Stimulated activated CD8-positive, alpha-beta memory T cell treated with anti-CD3 and anti-CD28 coated beads, Interleukin-12 subunit alpha, Interleukin-12 subunit beta, amount 100 ng/mL, for 24 hours (primary cell): ENCODE measurements around the gene WDTC1.

ENCODE experiments used
- DNase-seq: peaks from one replicate; pipeline ENCODE4 v3.0.0-alpha.2; 2020; ENCODE audit errors: extremely low read depth

Gene WDTC1

DNA sequence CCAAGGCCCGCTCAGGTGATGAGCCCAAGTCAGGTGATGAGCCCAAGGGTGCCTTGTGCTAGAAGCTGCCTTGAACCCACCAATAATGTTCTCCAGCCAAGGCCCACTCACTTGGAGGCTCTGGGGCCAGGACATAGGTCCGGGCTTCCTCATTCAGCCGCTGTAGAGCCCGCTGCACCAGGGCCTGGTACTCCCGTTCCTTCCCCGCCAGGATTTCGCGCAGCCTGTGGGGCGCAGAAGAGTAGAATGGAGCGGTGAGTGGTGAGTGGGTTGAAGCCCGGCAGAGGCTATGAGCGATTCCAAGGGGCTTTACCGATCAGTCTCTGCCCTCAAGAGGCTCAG is 121.8 kb downstream of the WDTC1 start:
- no peak for DNase-seq

DNA sequence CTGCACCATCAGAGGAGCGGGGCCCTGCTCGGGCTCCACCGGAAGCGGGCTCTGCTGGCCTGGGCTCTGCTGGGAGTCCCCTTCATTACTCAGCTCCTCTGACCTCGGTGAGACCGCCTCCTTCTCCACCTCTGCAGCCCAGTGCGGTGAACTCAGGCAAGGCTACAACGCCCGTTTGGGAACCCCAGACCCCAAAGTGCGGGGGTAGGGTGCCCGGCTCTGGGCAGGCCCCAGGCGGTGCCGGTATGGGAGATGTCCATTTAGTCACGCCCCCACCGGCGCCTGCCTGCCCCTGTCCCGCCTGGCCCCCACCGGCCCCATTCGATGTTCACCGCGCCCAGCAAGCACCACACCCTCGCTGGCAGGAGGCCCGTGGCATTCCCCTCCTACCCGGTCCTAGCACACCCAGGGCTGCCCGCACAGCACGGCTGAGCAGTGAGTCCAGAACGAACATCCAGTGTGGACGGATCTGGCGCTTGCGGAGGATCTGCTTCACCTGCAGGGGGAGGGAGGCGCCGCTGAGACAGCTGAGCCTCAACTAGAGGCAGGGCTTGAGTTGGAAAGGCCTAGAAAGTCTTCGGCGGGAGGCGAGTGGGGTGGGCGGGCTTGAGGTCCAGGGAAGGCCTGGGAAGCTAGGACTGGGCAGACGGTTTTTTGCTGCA is 122.3 kb downstream of the WDTC1 start:
- DNase-seq = no peak

DNA sequence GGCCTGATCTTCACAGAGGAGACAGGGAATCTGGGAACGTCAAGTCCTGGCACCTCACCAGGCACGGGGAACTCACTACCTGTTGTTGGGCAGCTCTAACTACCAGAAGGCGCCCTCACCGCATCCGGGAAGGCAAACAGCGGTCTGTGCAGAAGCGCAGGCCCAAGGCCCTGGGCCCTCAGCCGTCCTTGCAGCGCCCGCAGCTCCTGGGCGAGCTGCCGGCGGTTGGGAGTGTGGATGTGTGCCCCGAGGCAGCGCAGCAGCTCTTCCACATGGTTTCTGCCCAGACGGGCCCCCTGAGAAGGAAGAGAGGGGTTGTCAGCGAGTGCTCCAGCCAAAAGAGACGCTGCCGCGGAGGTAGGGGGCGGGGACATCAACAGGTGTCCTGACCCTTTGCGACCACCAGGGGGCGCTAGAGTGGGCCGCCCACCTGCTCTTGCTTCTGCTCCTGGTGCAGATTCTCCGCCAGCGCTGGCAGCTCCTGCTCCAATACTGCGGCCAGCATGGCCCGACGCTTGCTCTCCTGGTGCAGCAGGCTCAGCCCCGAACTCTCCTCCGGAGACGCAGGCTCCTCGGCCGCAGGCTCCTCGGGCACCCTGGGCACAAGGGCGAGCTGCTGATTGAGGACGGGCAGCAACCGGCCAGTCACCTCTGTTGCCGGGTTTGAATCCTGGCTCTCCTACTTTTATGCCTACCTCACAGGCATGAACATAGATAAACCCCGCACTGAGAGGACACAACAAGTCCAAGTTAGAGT is 123.0 kb downstream of the WDTC1 start:
- peak; percentile 48 for DNase-seq
